Measurements from ENCODE around the gene PLCXD3.
"Not testable (repeated sequence)": the region's sequence is repeated elsewhere in the genome, so short reads cannot be mapped to it uniquely, and the experiment has no call there.

Gene PLCXD3

GRCh38 chr5:41510176-41510831, at the start of gene PLCXD3:
TSS of gene PLCXD3 (minus strand) at chr5:41510601. CDS start at chr5:41510526, 75 bp downstream.
- no peak for DNase-seq

DNA sequence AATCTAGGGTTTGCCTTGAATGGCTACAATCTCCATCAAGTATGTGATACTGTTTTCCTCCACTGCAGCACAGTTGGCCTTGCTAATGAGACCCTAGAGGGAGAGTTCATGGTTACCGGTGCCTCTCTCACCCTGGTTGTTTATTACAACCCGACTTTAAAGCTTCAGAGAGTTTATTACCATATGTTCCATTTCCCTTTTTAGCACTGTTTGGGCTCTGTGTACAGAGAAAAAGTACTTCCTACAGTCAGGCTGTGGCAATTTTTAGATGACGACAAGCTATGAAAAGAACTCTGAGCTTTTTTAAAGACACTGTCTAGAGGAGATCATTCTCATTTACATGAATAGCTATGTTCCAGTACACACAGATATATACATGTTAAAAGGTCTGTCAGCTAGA, 48.8 kb upstream of the PLCXD3 start:
- no peak for DNase-seq

- no peak for DNase-seq
These were observed 47.9 kb upstream of the PLCXD3 start for GRCh38 chr5:41558295-41558694.

- no peak for DNase-seq
These were observed 37.6 kb upstream of the PLCXD3 start for GRCh38 chr5:41547991-41548390.

DNA sequence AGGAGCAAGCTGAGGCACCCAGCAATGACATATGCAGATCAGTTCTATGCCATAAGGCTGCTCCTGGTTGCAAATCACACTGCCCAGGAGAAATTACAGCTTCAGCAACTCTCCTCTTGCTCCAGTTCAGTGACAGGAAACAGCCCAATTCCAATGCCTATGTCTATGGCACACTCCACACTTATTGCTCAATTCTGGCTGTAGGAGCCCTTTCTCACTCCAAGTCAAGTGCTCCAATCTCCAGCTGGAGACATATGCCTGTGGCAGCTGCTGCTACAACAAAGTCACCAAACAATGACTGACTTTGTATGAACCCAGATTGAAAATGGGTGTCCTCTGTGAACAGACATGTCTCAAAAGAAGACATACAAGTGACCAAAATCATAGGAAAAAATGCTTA, 31.8 kb upstream of the PLCXD3 start:
- DNase-seq, result no peak

DNA sequence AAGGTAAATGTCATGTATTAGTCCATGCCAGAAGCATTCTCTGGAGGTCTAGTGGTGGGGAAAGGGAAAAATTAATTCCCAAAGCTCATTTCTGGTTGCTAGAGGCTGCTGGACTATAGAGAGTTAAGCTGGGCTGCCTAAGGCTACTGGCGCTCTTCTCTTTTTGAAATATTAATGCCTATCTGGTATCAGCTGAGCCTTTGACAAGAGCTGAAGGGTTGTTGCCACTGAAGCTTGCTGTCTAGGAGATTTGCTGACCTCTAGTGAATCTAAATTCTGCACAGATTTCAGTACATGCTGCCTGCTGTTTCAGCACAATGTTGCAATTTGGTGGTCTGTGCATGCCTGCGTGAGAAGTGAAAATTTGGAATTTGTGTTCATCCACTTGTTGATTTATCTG, 29.1 kb upstream of the PLCXD3 start:
- DNase-seq, result no peak

- no peak for DNase-seq
These were observed 27.2 kb upstream of the PLCXD3 start for GRCh38 chr5:41537581-41537980.

DNA sequence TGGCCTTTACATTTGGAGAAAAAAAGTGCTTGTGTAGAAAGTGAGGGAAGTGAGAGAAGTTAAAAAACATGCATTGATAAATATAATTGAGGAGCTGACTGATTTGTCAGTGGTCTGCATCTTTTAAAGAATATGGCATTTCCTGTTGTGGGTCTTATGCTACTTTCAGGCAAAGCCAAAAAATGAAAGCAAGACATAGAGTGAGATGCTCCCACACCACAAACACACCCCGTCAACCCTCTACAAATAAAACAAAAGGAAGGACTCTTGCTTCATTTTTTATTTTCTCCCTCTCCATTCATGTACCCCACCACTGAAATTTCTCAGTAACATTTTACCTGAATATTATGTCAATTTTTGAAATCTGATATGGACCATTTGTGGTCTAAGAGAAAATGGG, 22.1 kb upstream of the PLCXD3 start:
- DNase-seq, result peak; percentile 3

DNA sequence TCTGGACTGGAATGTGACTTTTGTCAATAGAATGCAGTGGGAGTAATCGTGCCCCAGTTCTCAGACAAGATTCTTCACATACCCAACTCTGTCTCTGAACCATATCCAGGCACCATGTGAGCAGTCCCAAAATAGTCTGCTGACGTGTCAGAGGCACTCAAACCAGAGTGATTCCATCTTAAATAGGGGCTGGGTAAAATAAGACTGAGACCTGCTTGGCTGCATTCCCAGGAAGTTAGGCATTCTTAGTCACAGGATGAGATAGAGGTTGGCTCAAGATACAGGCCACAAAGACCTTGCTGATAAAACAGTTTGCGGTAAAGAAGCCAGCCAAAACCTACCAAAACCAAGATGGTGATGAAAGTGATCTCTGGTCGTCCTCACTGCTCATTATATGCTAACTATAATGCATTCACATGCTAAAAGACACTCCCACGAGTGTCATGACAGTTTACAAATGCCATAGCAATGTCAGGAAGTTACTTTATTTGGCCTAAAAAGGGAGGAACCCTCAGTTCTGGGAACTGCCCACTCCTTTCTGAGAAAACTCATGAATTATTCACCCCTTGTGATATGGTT, 16.9 kb upstream of the PLCXD3 start:
- DNase-seq, result peak; percentile 97

DNA sequence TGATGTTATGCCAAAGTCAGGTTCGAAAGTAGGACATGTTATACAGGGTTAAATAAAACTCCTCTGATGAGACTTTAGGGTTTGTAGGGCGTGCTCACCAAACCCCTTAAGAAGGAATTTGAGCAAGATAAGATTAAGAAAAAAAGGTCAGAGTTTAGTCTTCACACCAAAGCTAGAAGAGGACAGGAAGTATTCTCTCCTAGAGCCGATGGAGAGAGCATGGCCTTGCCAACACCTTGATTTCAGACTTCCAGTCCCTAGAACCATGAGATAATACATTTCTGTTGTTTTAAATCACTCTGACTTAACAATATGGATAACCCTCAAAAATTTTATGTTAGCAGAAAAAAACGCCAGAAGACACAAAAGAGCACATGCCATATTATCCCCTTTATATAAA, 16.3 kb upstream of the PLCXD3 start:
- DNase-seq, result no peak

DNA sequence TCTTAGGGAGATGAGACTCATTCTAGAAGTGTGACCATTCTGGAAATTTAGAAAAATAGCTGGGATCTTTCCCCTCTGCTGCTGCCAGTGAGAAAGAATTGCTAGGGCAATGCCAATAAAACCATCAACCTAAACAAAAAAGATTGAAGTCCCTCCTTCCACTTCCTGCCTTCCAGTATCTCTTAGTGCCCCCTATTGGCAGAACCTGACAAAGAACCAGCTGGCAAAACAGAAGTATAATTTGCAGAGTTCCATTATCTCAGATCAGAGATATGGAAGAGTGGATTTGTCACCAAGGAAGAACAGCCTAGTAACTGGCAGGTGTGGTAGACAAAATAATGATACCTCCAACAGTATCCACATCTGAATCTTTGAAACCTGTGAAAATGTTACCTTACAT, 13.8 kb upstream of the PLCXD3 start:
- DNase-seq, result peak; percentile 55

GRCh38 chr5:41522193-41522786, 11.9 kb upstream of the PLCXD3 start:
- no peak for DNase-seq

- DNase-seq, result peak; percentile 2
These were observed 9.4 kb upstream of the PLCXD3 start for GRCh38 chr5:41519801-41520200.

DNA sequence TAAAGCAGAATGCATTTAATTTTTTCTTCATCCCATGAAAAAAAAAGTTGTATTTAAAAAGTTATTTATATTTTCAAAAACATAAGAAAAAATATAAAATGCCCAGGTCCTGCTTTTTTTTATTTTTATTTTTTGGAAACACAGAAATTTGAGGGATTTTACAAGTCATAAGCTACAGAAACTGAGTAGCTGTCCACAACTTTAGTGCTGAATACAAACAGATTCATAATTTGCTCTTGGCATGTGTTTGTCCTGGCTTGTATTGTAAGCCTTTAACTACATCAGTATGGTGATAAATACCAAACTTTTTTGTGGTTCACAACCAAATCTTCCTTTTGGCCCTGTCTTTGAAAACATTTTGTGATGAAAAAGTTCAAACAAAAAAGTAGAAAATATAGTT, 7.5 kb upstream of the PLCXD3 start:
- DNase-seq, result peak; percentile 28

- no peak for DNase-seq
These were observed 840 bp upstream of the PLCXD3 start for GRCh38 chr5:41511241-41511640.

- DNase-seq, result no peak
These were observed 814 bp downstream of the PLCXD3 start for GRCh38 chr5:41509399-41510175.

- DNase-seq, result no peak
These were observed 1.6 kb downstream of the PLCXD3 start for GRCh38 chr5:41508696-41509398.

GRCh38 chr5:41508186-41508585, 2.2 kb downstream of the PLCXD3 start:
- DNase-seq, result peak; percentile 46

- DNase-seq, result no peak
These were observed 2.9 kb downstream of the PLCXD3 start for GRCh38 chr5:41507501-41507900.

DNA sequence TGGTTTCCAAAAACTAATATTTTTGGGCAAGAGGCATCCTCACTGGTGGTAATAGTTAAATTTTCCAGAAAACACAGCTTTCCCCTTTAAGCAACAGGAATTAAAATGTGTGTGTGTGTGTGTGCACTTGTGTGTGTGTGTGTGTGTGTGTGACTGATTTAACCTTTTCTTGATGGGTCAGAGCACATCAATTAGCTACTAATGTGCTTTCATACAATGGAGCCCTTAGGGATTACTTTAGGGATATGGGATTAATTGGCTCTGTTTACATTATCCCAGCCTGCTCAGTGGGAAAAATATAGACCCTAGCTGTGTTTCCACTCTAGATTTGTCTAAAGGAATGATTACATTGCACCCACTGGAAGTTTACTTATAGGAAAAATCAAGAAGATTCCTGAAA, 6.5 kb downstream of the PLCXD3 start:
- no peak for DNase-seq

- DNase-seq, result no peak
These were observed 7.1 kb downstream of the PLCXD3 start for GRCh38 chr5:41503310-41503709.

GRCh38 chr5:41493490-41494126, 16.8 kb downstream of the PLCXD3 start:
- DNase-seq, result not testable (repeated sequence)

DNA sequence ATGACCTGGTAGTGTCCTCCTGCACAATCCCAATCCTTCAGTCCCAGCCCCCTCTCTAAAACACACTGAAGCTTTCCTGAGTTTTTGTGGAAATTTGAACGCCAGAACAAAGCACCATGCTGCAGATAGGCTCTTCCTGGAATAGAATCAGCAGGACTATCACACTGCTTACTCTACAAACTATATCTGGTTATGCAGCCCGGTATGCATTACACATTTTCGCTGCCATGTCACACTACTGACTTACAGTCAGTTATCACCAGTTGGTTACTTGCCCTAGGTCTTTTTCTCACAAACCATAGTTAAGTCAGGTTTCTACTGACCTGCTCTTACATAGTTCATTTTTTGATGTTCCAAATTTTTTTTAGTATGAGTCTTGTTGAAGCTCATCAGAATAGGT, 24.9 kb downstream of the PLCXD3 start:
- DNase-seq, result no peak

Data from OCI-M1 (cell line).